HUES64 (cell line): ENCODE measurements around the gene DOLPP1. TPM values are rescaled to one million over a fixed set of nuclear protein-coding genes. Genes with fewer than 3 reads are reported as not detected.
"Not testable (repeated sequence)": the region's sequence is repeated elsewhere in the genome, so short reads cannot be mapped to it uniquely, and the experiment has no call there.

ENCODE experiments used
- H3K27ac ChIP-seq: 2 replicates; pipeline ENCODE4 v1.7.0; 2013; ENCODE audit warnings: low read depth, low read length, inconsistent platforms
- H3K27me3 ChIP-seq: 2 replicates; pipeline ENCODE4 v1.6.1; 2013; ENCODE audit warnings: mild to moderate bottlenecking, low read length; ENCODE audit not compliant: insufficient read depth
- H3K36me3 ChIP-seq: 2 replicates; pipeline ENCODE4 v1.6.1; 2013; ENCODE audit warnings: mild to moderate bottlenecking, low read length; ENCODE audit not compliant: insufficient read depth
- H3K4me1 ChIP-seq: 2 replicates; pipeline ENCODE4 v1.6.1; 2013; ENCODE audit warnings: mild to moderate bottlenecking, low read length, moderate library complexity; ENCODE audit not compliant: insufficient read depth
- H3K4me3 ChIP-seq: 2 replicates; pipeline ENCODE4 v1.5.1; 2013; ENCODE audit warnings: mild to moderate bottlenecking, low read length, moderate library complexity
- H3K9ac ChIP-seq: 2 replicates; pipeline ENCODE4 v1.6.1; 2013; ENCODE audit warnings: mild to moderate bottlenecking, low read depth, low read length
- H3K9me3 ChIP-seq: 2 replicates; pipeline ENCODE4 v1.6.1; 2013; ENCODE audit warnings: low read depth, low read length; ENCODE audit not compliant: insufficient read depth
- WGBS: fragments of 150-250, 120-280 bp; methylation state at CpG from one replicate; pipeline ENCODE4 v1.1.7; 2013; ENCODE audit warnings: missing lambda C conversion rate; 5-methylcytosine and 5-hydroxymethylcytosine counted together
- polyA plus RNA-seq, 2 experiments: library from polyadenylated mRNA; stranded (reverse); fragments of 50-300 nt; gene quantifications; one replicate each; pipeline ENCODE4 v1.2.3, GENCODE V29; 2013

DOLPP1 gene, protein sequence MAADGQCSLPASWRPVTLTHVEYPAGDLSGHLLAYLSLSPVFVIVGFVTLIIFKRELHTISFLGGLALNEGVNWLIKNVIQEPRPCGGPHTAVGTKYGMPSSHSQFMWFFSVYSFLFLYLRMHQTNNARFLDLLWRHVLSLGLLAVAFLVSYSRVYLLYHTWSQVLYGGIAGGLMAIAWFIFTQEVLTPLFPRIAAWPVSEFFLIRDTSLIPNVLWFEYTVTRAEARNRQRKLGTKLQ
- 24.7 TPM for polyA plus RNA-seq (2013, experiment 1 of 2)
- polyA plus RNA-seq (2013, experiment 2 of 2), result 21.9 TPM

DNA sequence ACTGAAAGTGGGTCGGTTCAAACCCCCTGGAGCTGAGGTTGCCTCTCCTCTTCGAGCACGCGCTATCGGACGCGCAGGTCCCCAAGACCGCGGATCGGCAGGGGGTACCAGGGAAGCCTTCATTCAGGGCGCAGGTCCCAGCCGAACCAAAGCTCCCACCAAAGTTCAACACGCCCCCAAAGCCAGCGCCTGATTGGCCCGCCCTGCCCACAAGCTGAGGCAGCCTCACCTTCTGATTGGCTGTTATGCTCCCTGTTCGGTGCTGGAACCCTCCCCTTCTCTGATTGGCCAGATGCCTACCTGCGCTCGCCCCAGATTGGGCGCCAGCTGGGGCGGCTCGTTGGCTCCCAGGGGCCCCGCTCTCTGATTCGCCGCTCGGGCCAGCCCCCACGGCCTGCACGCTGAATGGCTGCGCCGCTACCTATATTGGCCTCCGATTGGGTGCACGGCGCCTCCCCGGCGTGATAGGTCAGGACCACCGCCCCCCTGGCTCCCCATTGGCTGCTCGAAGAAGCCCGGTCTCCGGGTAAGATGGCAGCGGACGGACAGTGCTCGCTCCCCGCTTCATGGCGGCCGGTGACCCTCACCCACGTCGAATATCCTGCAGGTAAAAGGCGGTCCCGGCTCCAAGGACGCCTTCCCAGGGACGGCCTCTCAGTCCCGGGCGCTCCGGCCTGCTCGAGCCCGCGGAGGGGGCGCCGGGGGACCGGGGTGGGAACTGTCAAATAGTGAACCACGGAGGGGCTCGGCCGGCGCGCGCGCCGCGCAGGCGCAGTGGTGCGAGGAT lies at the start of gene DOLPP1:
DOLPP1 (plus strand) TSS at position 511 of the 787 bp plus-strand sequence; CDS start at position 532, 21 bp downstream.
- Histone ChIP-seq H3K9me3 (no peaks in the 10 kb centered on the region), H3K27ac (peak within 1 kb of the TSS; percentile 92)

DNA sequence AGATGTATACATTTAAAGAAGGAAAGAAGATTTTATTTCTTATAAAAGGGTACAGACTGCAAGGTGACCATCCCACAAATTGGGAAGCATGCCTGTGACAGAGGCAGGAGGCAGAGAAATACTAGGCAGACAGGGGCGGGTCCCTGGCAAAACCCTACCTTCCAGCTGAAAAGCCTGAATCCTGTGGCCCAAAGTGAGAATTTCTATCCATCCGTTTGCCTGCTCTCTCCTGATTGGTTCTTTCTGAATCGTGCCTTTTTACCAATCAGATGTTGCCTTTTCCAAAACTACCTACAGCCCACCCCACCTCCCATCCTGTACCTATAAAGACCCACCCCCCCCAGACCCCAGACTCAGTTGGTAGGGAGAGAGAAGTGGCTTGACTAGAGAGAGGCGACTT lies 49.4 kb upstream of the DOLPP1 start:
- Histone ChIP-seq H3K9me3 (no peaks in the 10 kb centered on the region), H3K27ac (no peak overlapping the region), H3K9ac (no peak overlapping the region), H3K4me1 (0 out of 2 replicates have a peak, but pooled peaks cover 5% of the 10 kb centered on the region), H3K36me3 (no peaks in the 10 kb centered on the region), H3K4me3 (no peak overlapping the region), H3K27me3 (no peaks in the 10 kb centered on the region)
- 66% methylated on average over 4 of the region's 4 CpGs for WGBS

More for the DNA sequence above, at the start of gene DOLPP1:
- Histone ChIP-seq H3K4me1 (peaks cover 6% of the 10 kb centered on the region; the same call in 1 of the 2 replicates), H3K9ac (peak within 1 kb of the TSS; percentile 85), H3K36me3 (peaks cover 10% of the 10 kb centered on the region), H3K27me3 (no peaks in the 10 kb centered on the region), H3K4me3 (peak within 1 kb of the TSS; percentile 82)
- WGBS, result under 1% methylated on average over 70 of the region's 70 CpGs

- no peak overlapping the region for H3K9ac ChIP-seq
Observed at GRCh38 chr9:129032541-129033159, 48.3 kb upstream of the DOLPP1 start.

GRCh38 chr9:129033216-129033615 lies 47.7 kb upstream of the DOLPP1 start:
- Histone ChIP-seq H3K36me3 (no peaks in the 10 kb centered on the region), H3K27ac (no peak overlapping the region), H3K9me3 (no peaks in the 10 kb centered on the region), H3K9ac (no peak overlapping the region), H3K27me3 (no peaks in the 10 kb centered on the region), H3K4me3 (no peak overlapping the region), H3K4me1 (no peaks in the 10 kb centered on the region; the same call in 1 of the 2 replicates)
- WGBS, result 95% methylated on average over 8 of the region's 8 CpGs

More at GRCh38 chr9:129032541-129033159, 48.3 kb upstream of the DOLPP1 start:
- H3K4me3 ChIP-seq, result no peak overlapping the region
- no peak overlapping the region for H3K27ac ChIP-seq
- no peaks in the 10 kb centered on the region for H3K9me3 ChIP-seq
- H3K36me3 ChIP-seq, result no peaks in the 10 kb centered on the region
- 91% methylated on average over 10 of the region's 12 CpGs for WGBS
- H3K4me1 ChIP-seq, result no peaks in the 10 kb centered on the region; the same call in 1 of the 2 replicates
- no peaks in the 10 kb centered on the region for H3K27me3 ChIP-seq

GRCh38 chr9:129035838-129036237 lies 45.1 kb upstream of the DOLPP1 start:
- H3K27ac ChIP-seq, result peak overlapping the region; percentile 45; the same call in 1 of the 2 replicates
- peak overlapping the region; percentile 29; the same call in 1 of the 2 replicates for H3K9ac ChIP-seq
- H3K27me3 ChIP-seq, H3K36me3 ChIP-seq, H3K9me3 ChIP-seq, H3K4me1 ChIP-seq: not testable (repeated sequence)
- WGBS, result 81% methylated on average over 13 of the region's 13 CpGs
- peak overlapping the region; percentile 42 for H3K4me3 ChIP-seq

DNA sequence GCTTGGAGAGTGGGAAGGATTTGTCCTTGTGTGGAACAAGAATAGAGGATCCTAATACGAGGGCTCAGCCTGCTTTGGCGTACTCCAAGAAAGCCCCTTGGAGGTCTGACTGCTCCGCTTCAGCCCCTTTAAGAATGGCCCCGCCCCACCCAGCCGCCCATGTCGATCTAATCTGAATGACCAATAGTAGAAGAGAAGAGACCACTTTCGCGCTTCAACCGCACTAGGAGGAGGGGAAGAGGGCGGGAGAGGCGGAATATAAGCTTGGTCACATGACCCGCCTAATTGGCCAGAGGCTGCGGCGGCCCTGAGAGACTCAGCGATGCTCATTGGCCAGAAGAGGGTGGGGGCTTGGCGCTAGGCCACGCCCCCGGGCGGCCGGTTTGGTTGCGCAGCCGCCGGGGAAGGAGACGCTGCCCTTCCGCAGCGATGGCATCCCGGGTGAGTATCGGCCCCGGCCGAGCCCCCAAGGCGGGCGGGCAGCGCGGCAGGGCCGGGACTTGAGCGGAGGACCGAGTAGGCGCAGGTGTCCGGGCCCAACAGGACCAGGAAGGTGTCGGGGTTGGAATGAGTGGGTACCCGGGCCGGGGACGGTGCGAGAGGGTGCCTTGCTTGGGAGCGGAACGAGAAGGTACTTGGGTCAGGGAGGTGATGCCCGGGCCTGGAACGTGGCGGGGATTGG lies 44.5 kb upstream of the DOLPP1 start, which contains the start of gene MIGA2:
MIGA2 (plus strand) TSS at position 386 of the 682 bp plus-strand sequence. CDS start 3,969 bp downstream, outside the sequence.
- peak within 1 kb of the TSS; percentile 45; the same call in 1 of the 2 replicates for H3K27ac ChIP-seq
- H3K36me3 ChIP-seq, result peaks cover 6% of the 10 kb centered on the region
- no peaks in the 10 kb centered on the region; the same call in 1 of the 2 replicates for H3K4me1 ChIP-seq
- under 1% methylated on average over 49 of the region's 49 CpGs for WGBS
- H3K9ac ChIP-seq, result peak within 1 kb of the TSS; percentile 76
- H3K9me3 ChIP-seq, result no peaks in the 10 kb centered on the region
- H3K27me3 ChIP-seq, result no peaks in the 10 kb centered on the region
- H3K4me3 ChIP-seq, result peak within 1 kb of the TSS; percentile 94

DNA sequence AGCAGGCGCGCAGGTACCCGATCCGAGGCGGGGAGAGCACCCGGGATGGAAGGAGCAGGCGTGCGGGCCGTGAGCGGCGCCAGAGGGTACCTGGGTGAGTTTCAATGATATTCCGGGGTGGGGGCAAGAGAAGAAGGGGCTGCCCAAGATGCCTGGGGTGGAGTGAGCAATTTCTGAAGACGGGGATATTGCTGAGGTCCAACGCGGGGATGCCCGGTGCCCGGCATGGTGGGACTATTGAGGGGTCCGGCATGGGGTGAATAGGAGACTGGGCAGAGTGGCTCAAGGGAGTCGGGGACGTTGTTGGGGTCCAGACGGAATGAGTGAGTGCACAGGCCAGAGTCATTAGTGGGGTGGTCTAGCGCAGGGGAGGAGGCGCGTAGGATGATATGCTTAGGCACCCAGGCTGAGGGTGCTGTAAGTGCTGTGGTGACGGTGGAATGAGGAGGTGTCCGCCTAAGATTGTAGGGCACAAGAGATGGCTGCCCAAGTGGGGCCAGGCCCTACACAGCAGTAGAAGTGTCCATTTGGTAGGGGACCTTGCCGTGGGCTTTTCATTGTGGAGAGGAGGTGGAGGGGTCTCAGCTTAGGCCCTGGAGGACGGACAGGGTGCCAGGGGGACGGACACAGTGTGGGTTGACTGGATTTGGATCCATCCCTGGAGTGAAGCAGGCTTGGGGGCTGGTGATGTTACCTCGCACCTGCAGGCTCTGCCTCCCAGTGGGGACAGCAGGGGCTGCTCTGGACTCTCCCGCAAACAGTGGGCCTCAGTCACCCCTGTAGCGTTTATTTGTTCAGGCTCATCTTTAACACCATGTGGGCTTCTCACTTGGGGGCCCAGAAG lies 43.8 kb upstream of the DOLPP1 start:
- Histone ChIP-seq H3K27me3 (no peaks in the 10 kb centered on the region), H3K4me3 (peak overlapping the region; percentile 94), H3K36me3 (peaks cover 14% of the 10 kb centered on the region), H3K9me3 (no peaks in the 10 kb centered on the region), H3K27ac (no peak overlapping the region), H3K4me1 (no peaks in the 10 kb centered on the region; the same call in 1 of the 2 replicates), H3K9ac (peak overlapping the region; percentile 76)
- WGBS, result 19% methylated on average over 32 of the region's 32 CpGs

GRCh38 chr9:129037767-129038098 lies 43.2 kb upstream of the DOLPP1 start:
- 86% methylated on average over 6 of the region's 6 CpGs for WGBS
- H3K4me3 ChIP-seq, result peak overlapping the region; percentile 94
- no peaks in the 10 kb centered on the region; the same call in 1 of the 2 replicates for H3K4me1 ChIP-seq
- H3K36me3 ChIP-seq, result peaks cover 19% of the 10 kb centered on the region
- H3K27me3 ChIP-seq, result no peaks in the 10 kb centered on the region
- no peaks in the 10 kb centered on the region for H3K9me3 ChIP-seq
- H3K9ac ChIP-seq, result no peak overlapping the region
- H3K27ac ChIP-seq, result no peak overlapping the region

- no peak overlapping the region for H3K27ac ChIP-seq
- H3K9ac ChIP-seq, result no peak overlapping the region
- H3K4me1 ChIP-seq, result no peaks in the 10 kb centered on the region; the same call in 1 of the 2 replicates
- H3K9me3 ChIP-seq, result no peaks in the 10 kb centered on the region
- H3K27me3 ChIP-seq, result no peaks in the 10 kb centered on the region
- WGBS, result 94% methylated on average over 8 of the region's 8 CpGs
- H3K4me3 ChIP-seq, result no peak overlapping the region
- peaks cover 23% of the 10 kb centered on the region for H3K36me3 ChIP-seq
Observed at GRCh38 chr9:129038109-129038852, 42.6 kb upstream of the DOLPP1 start.
